ENCODE results near the gene GCHFR.

The GCHFR gene

DNA sequence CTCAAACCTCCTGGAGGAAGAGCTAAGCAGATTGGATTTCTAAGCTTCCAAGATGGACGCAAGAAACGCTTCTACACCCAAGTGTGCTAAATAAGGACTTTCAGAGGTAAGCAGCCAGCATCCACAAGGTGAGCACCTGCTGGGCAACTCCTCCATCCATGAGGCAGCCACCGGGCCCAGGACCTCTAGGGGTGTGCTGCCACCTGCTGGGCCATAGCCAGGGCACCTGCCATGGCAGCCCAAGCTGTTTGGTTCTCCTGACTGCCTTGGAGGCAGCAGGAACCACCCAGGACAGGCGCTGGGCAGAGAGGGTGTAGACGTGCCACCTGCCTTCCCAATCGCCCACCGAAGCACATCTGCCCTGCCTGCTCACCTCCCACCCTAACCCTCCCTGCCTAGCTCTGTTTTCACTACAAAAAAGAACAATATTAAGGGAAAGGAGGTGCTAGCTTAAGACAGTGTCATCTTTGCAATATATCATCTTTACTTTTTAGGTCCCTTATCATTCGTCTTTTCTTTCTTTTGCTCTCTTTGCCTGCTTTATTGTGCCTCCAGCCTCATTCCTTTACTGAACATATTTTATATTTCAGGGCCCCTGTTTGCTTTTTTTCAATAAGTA, 18.9 kb downstream of the GCHFR start:
- DNase-seq, result no peak

DNA sequence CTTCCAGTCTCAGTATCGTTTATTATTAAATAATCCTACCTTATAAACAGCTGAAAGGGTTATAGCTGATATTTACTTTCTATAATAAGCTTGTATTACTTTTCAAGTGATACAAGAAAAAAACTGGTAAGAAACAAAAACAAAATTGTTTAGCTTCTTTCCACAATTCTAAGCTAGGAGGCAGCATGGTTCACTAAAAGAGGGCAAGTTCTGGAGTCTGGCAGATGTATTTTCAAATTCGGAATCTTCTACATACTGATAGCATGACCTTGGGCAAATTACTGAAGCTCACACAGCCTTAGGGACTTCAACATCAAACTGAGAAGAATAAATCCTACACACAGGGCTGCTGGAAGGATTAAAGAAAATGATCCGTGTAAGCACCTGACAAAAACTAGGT, 21.3 kb downstream of the GCHFR start:
- DNase-seq, result no peak

DNA sequence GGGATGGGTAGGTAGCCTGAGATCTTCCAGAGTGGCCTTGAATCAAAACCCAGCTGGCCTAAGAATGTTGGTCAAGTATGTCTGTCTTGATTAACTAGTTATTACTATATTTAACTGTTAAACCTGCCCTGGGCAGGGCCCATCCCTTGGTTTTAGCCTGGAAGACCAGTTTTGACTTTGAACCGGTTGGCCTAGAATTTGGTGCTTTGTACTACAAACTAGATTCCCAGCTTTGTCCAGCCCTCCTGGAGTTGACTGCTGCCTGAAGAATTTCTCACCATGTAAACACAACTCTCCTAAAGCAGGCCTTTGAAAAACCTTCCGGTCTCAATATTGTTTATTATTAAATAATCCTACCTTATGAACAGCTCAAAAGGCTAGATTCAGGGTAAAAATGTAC, 21.9 kb downstream of the GCHFR start:
- no peak for DNase-seq

GRCh38 chr15:40787344-40787841, 23.5 kb downstream of the GCHFR start:
- DNase-seq, result no peak

DNA sequence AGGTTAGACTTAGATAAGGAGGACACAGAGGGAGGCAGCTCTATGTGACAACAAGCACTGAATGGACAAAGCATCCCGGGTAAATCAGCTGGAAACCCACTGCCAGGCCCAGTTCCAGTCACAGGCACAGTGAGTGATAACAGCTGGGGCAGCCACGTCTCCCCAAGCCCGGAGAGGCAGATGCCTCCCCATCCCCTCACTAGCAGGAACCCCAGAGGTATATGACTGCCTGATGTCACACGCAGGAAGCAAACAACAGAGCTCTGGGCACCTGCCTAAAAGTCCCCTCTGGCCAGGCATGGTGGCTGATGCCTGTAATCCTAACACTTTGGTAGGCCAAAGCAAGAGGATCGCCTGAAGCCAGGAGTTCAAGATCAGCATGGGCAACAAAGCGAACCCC, 24.1 kb downstream of the GCHFR start:
- DNase-seq, result no peak

GRCh38 chr15:40789119-40789518, 25.3 kb downstream of the GCHFR start:
- DNase-seq, result no peak

- DNase-seq, result no peak
These were observed 26.1 kb downstream of the GCHFR start for GRCh38 chr15:40789999-40790398.

- no peak for DNase-seq
These were observed 26.9 kb downstream of the GCHFR start for GRCh38 chr15:40790718-40791117.

DNA sequence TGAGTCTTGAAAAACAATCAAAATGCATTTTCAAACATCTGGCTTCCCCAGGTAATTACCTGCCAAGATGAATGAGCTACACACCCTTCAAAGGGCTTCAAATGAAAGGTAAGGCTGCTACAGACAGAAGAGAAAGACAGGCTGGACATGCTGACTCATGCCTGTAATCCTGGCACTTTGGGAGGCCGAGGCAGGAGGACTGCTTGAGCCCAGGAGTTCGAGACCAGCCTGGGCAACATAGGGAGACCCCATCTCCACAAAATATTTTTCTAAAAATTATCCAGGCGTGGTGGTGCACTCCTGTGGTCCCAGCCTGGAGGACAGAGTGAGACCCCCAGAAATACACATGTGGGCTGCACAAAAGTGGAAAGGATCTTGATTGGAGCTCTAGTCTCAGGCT, 28.5 kb downstream of the GCHFR start:
- DNase-seq, result no peak

DNA sequence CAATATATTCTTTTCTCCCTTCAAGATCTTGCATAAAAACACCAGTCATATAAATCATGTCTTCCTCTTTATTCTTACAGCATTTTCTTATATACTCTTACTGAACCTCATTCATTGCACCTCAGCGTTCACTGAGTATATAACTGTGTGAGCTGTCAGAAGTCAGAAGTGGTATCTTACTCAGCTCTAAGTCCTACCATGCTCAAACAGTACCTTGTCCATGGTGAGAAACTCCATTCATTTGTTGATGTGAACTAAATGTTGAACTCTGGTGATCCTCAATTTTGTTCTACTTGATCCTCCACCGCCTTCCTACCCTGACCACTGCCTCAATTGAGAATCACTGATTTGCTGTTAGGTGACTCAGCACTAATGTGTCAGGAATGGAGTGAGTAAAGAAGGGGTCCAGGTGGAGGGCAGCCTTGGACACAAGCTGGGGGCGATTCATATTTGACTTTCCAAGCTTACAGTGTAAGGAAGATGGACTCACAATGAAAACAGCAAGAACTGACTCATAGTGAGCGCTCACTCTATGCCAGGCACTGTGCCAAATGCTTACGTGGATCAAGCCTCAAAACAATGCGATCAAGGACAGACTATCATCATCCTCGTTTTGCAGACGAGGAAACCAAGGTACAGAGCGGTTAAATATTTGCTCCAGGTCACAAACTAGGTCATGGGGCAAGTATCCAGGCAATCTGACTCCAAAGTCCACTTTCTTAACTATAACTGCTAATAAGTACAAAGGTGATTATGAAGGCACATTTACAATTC, 29.5 kb downstream of the GCHFR start:
- DNase-seq, result no peak

DNA sequence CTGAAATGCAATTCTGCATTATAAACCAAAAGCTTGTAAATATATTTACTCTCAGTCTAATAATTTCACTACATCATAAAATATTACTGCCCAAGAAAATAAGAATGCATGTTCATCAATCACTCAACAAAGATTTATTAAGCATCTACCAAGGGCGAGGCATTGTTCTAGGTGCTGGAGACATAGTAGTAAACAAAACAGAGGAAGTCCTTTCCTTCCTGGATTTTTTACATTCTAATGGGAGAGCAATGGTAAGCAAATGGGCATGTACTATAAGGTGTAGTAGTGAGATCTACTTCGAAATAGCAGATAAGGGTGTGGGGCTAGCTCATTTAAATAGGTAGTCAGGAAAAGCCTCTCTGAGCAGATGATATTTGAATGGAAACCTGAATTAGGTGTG, 32.2 kb downstream of the GCHFR start:
- no peak for DNase-seq

DNA sequence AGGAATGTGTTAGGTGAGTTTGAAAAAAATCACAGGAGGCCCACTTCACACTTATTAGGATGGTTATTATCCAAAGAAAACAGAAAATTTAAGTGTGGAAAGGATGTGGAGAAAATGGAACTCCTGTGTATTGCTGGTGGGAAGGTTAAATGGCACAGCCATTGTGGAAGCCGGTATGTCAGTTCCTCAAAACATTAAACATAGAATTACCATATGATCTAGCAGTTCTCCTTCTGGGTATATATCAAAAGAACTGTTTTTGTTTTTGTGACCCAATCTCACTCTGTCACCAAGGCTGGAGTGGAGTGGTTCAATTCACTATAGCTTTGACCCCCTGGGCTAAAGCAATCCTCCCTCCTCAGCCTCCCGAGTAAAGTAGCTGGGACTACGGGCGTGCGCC, 32.6 kb downstream of the GCHFR start:
- DNase-seq, result no peak

GRCh38 chr15:40799523-40799922, 35.7 kb downstream of the GCHFR start:
- DNase-seq, result no peak

DNA sequence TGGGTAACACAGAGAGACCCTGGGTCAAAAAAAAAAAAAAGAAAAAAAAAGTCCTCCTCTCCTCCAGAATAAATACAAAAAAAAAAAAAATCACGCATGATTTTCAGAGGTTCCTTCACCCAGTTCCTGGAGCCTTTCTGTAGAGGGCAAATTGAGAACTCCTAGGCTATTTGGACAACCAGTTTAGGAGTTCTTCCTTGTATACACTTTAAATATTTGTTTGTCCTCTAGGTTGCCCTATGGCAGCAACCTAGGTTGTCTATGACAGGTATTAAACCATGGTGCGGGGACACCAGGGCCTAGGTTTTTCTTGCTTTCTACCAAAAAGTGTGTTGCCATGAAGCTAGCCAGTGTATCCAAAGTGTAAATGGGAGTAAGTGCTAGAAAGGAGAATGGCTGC, 39.2 kb downstream of the GCHFR start:
- DNase-seq, result no peak

DNA sequence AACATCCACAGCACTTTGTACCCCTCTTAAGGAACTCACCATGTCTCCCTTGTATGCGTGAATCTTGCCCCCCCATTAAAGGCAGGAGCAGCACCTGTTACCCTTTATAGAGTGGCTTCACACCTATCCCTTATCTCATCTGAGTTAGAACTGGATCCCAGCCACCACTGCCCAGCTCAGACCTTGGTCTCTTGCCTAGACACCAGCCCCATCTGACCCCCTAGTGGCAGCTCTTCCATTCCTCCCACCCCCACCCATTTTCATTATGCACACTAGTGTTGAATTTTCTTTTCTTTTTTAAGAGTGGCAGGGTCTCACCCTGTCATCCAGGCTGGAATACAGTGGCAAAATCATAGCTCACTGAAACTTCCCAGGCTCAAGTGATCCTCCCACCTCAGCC, 39.8 kb downstream of the GCHFR start:
- no peak for DNase-seq

- no peak for DNase-seq
These were observed 42.8 kb downstream of the GCHFR start for GRCh38 chr15:40806672-40807027.

GRCh38 chr15:40807028-40807887, 43.4 kb downstream of the GCHFR start, which contains the start of the genes DNAJC17 and ZFYVE19:
DNAJC17 (minus strand) TSS chr15:40807473; CDS start chr15:40807446, 27 bp downstream.
ZFYVE19 (plus strand) TSS chr15:40807089; CDS start chr15:40807590, 501 bp downstream.
- DNase-seq, result peak; percentile 73

DNA sequence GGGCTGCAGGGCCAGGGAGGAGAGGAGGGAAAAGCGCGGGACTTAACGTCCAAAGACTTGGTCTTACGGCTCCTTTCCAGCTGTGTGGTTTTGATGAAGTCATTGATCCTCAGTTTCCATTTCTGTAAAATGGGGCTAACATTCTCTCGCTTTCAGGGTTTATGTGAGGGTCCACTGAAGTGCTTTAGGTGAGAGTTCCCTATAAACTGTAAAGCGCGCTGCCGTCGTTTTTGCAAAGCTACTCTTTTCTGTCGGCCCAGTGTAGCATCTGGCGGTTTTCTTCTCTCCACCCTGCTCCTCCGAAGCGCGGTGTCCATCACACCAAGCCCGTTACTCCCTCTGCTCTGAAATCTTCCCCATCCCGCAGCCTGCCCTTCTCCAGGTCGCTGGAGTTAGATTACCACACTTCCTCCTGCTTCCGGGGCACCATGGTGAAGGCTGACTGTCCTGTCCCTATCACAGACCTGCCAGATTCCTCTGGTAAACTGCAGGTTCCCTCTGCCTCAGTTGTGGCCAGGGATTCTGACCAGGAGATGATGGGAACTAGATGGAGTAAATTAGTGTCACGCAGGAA, 44.1 kb downstream of the GCHFR start:
- no peak for DNase-seq

DNA sequence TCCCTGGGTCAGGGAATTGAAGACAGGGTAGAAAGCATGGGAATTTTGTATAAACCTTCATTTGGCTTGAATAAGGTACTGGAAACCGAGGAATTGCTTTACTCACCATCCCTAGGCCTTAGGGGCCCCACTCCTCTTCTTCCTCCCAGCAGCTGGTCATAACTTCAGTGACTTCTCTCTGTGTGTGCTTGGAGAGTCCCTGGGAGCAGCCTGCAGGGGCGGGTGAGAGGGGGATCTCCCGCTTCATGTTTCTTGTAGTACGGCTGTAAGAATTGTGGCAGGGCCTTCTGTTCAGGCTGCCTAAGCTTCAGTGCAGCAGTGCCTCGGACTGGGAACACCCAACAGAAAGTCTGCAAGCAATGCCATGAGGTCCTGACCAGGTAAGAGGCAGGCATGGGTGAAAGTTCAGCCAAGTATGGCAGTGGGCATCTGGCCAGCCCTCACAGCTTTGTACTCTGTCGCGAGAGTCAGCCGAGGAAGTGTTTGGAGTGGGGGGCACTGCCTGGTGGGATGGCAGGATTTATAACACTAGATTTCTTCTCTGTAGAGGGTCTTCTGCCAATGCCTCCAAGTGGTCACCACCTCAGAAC, 45.1 kb downstream of the GCHFR start:
- no peak for DNase-seq

DNA sequence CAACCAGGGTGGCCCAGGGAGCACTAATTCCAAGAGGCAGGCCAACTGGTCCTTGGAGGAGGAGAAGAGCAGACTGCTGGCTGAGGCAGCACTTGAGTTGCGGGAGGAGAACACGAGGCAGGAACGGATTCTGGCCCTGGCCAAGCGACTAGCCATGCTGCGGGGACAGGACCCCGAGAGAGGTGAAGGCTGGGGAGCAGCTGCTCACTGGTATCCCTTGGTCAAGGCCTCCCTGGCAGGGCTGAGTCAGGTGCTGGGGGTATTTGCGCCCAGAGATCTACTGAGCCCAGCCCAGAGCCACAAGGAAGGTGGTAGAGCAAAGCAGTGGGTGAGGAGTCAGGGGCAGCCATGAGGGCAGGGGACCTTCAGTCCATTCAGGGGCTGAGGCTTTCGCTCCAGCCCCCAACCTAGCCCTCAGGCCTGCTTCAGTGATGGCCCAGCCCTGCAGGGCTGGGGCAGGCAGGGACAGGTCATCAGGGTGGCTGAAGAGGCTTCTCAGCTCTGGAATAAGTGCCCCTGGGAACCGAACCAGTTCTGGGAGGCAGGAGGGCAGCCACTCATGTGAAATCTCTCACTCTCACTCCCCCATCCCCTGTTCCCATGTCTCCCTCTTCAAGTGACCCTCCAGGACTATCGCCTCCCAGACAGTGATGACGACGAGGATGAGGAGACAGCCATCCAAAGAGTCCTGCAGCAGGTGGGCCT, 49.0 kb downstream of the GCHFR start:
- no peak for DNase-seq

- DNase-seq, result no peak
These were observed 51.3 kb downstream of the GCHFR start for GRCh38 chr15:40815042-40815698.

Measured in NCI-H187 treated with DMSO at 0.1 percent for 48 hours (cell line).